Panc1 (cell line): ENCODE measurements around the gene MOK. TPM values are rescaled to one million over a fixed set of nuclear protein-coding genes. Genes with fewer than 3 reads are reported as not detected.

Source experiments
- ATAC-seq: fragments of 200-7000 bp; cut with Tn5 transposase; 2 replicates; pipeline ENCODE4 v1.9.1; 2020; ENCODE audit warnings: mild to moderate bottlenecking, moderate library complexity
- BruUV-seq: library from RNA; stranded (reverse); fragments of 400-500 nt; replicated peaks from 2 replicates; lab custom pipeline; 2021; lab: Mats Ljungman, UMichigan
- CTCF ChIA-PET: fragments of 300-600 bp; sonication (Branson Sonifier 250); formaldehyde crosslinking; loops from one replicate; lab custom pipeline; 2022; ENCODE audit warnings: antibody characterized with exemption; lab: Charles Lee
- POLR2A ChIA-PET: fragments of 300-600 bp; sonication (Branson Sonifier 250); formaldehyde crosslinking; loops from one replicate; lab custom pipeline; 2022; ENCODE audit warnings: antibody characterized with exemption; lab: Charles Lee
- DNase-seq: peaks from one replicate; pipeline ENCODE4 v3.0.0-alpha.2; 2010; ENCODE audit warnings: low read depth, low spot score
- H3K27ac ChIP-seq: 2 replicates; pipeline ENCODE4 v1.5.1; 2011; ENCODE audit warnings: mild to moderate bottlenecking, low read length, inconsistent platforms
- H3K27me3 ChIP-seq: fragments of 200-500 bp; sonication (Bioruptor generic); 2 replicates; pipeline ENCODE4 v1.6.0; 2014; ENCODE audit warnings: low read length, inconsistent platforms; ENCODE audit not compliant: control insufficient read depth, insufficient read depth
- H3K36me3 ChIP-seq: fragments of 200-500 bp; sonication (Bioruptor generic); 2 replicates; pipeline ENCODE4 v1.5.1; 2014; ENCODE audit warnings: inconsistent platforms, mild to moderate bottlenecking, low read length, moderate library complexity; ENCODE audit not compliant: control insufficient read depth, insufficient read depth
- H3K4me1 ChIP-seq: 2 replicates; pipeline ENCODE4 v1.5.1; 2011; ENCODE audit warnings: inconsistent platforms, mild to moderate bottlenecking, low read length, moderate library complexity; ENCODE audit not compliant: control insufficient read depth, insufficient read depth
- H3K4me3 ChIP-seq, 2 experiments: 2 replicates each; pipeline ENCODE4 v1.5.1; 2011 to 2012; ENCODE audit warnings: low read depth in 2 of 2, low read length in 2 of 2, mild to moderate bottlenecking in 2 of 2, inconsistent platforms in 1 of 2, moderate library complexity in 1 of 2
- H3K9me3 ChIP-seq: fragments of 200-500 bp; sonication (Bioruptor generic); 2 replicates; pipeline ENCODE4 v1.5.1; 2014; ENCODE audit warnings: low read depth, mild to moderate bottlenecking, inconsistent platforms, low read length, moderate library complexity; ENCODE audit not compliant: control insufficient read depth, insufficient read depth
- CTCF ChIP-seq: fragments of 450-650 bp; IDR thresholded peaks from 2 replicates; pipeline ENCODE4 v1.5.1; 2017; ENCODE audit warnings: mild to moderate bottlenecking
- POLR2AphosphoS5 ChIP-seq: IDR thresholded peaks from 2 replicates; pipeline ENCODE4 v1.6.1; 2012; ENCODE audit warnings: mild to moderate bottlenecking, low read depth, low read length, moderate library complexity
- REST ChIP-seq, 2 experiments: IDR thresholded peaks; 2 replicates each; pipeline ENCODE4 v1.6.1; 2011 to 2012; ENCODE audit warnings: low read depth in 2 of 2, control low read depth in 1 of 2, low read length in 1 of 2, mild to moderate bottlenecking in 1 of 2, moderate library complexity in 1 of 2; ENCODE audit not compliant: insufficient read depth in 1 of 2
- SIN3A ChIP-seq: IDR thresholded peaks from 2 replicates; pipeline ENCODE4 v1.6.1; 2012; ENCODE audit warnings: low read depth, mild to moderate bottlenecking, low read length, moderate library complexity, borderline replicate concordance; ENCODE audit not compliant: insufficient read depth
- TCF7L2 ChIP-seq: IDR thresholded peaks from 2 replicates; pipeline ENCODE4 v1.6.1; 2011; ENCODE audit warnings: mild to moderate bottlenecking, low read depth, low read length, inconsistent platforms
- in situ Hi-C: cut with HindIII; loops from 2 replicates; pipeline ENCODE4 v1.10.0; 2016; ENCODE audit warnings: low sequenced_read_pairs, low pct_unique_long_range_greater_than_20kb
- intact Hi-C: fragments of 100-400 bp; cut with micrococcal nuclease; formaldehyde crosslinking; loops from one replicate; pipeline ENCODE4 v1.10.0; 2022; ENCODE audit not compliant: unreplicated experiment
- total RNA-seq: library from RNA; stranded (reverse); gene quantifications from one replicate; pipeline ENCODE4 v1.2.1, GENCODE V29; 2021; ENCODE audit not compliant: unreplicated experiment

Gene MOK
- total RNA-seq, 1 experiment from 2014 or later, result 9.8 TPM

- H3K4me3 ChIP-seq, result no peak overlapping the region
- H3K4me1 ChIP-seq, result no peaks in the 10 kb centered on the region
- ChIA-PET CTCF (interaction anchor here (0.6 kb wide), 1 partner anchor 105 kb away, joined by 7 read pairs; no protein-coding TSS in a partner anchor), POLR2A (interaction anchor here (0.6 kb wide), 2 partner anchors 11 to 122 kb away, joined by 5 to 9 read pairs; no protein-coding TSS in a partner anchor)
- no TSS peak for BruUV-seq
- H3K27ac ChIP-seq, result no peak overlapping the region
- DNase-seq (no peak), ATAC-seq (no peak)
- TF ChIP-seq POLR2AphosphoS5 (no peak), SIN3A (no peak), REST (IDR thresholded peaks at IDR 0.05; ENCODE audit: insufficient read depth in 1 of 2, low read depth in 2 of 2, low read length in 1 of 2) (no peak), TCF7L2 (no peak), CTCF (no peak)
- no peaks in the 10 kb centered on the region for H3K27me3 ChIP-seq
- intact Hi-C loops, result no loop called here
- in situ Hi-C loops, result loop anchor here (25.0 kb wide), 1 partner anchor 99 kb away; the partner anchor contains the start of genes MOK and ZNF839
- peaks cover 2% of the 10 kb centered on the region; the same call in 1 of the 2 replicates for H3K36me3 ChIP-seq
- no peaks in the 10 kb centered on the region for H3K9me3 ChIP-seq
Measured at GRCh38 chr14:102213470-102213869, 91.5 kb downstream of the MOK start.

- no peaks in the 10 kb centered on the region for H3K27me3 ChIP-seq
- POLR2A ChIA-PET, result interaction anchor here (0.6 kb wide), 1 partner anchor 10 kb away, joined by 9 read pairs; no protein-coding TSS in a partner anchor
- no peaks in the 10 kb centered on the region for H3K9me3 ChIP-seq
- intact Hi-C loops (no loop called here), in situ Hi-C loops (loop anchor here (25.0 kb wide), 1 partner anchor 99 kb away; the partner anchor contains the start of genes MOK and ZNF839)
- H3K27ac ChIP-seq, result no peak overlapping the region
- TF ChIP-seq SIN3A (no peak), POLR2AphosphoS5 (no peak), CTCF (no peak), TCF7L2 (no peak), REST (IDR thresholded peaks at IDR 0.05; ENCODE audit: insufficient read depth in 1 of 2, low read depth in 2 of 2, low read length in 1 of 2) (no peak)
- ATAC-seq, result no peak
- no peaks in the 10 kb centered on the region for H3K4me1 ChIP-seq
- peaks cover 2% of the 10 kb centered on the region; the same call in 1 of the 2 replicates for H3K36me3 ChIP-seq
- H3K4me3 ChIP-seq, result no peak overlapping the region
- BruUV-seq, result no TSS peak
- CTCF ChIA-PET, result no interaction called here
- no peak for DNase-seq
Measured at GRCh38 chr14:102212845-102213244, 92.1 kb downstream of the MOK start.
